Hepatocyte (in vitro differentiated cells): ENCODE measurements around the gene SH3BP2.

ENCODE experiments used
- CTCF ChIP-seq: fragments of 200-600 bp; sonication (generic); IDR thresholded peaks from 2 replicates; pipeline ENCODE4 v1.5.1; 2016; ENCODE audit warnings: antibody characterized with exemption, mild to moderate bottlenecking; ENCODE audit not compliant: poor library complexity
- EZH2 ChIP-seq: fragments of 200-600 bp; sonication (generic); IDR thresholded peaks from 2 replicates; pipeline ENCODE4 v1.6.1; 2016; ENCODE audit warnings: antibody characterized with exemption, mild to moderate bottlenecking, borderline replicate concordance
- EZH2phosphoT487 ChIP-seq: fragments of 200-600 bp; sonication (generic); IDR thresholded peaks from one replicate; pipeline ENCODE4 v1.6.1; 2018; ENCODE audit warnings: antibody characterized with exemption, mild to moderate bottlenecking, low read depth, moderate library complexity; ENCODE audit not compliant: unreplicated experiment, severe bottlenecking

- TF ChIP-seq CTCF (no peak), EZH2 (no peak), EZH2phosphoT487 (no peak)
Observed at GRCh38 chr4:2788532-2789103, 4.3 kb upstream of the SH3BP2 start.
